Measurements from ENCODE around the gene MBNL1.

The MBNL1 gene

GRCh38 chr3:152350139-152350538, 81.4 kb downstream of the MBNL1 start:
- DNase-seq (ENCODE audit: extremely low read depth, insufficient read length): no peak
- no peak overlapping the region for H3K4me3 ChIP-seq (replicated peaks; ENCODE audit: low read depth, low read length)
- no peaks in the 10 kb centered on the region; the same call in none of the 2 replicates for H3K36me3 ChIP-seq (ENCODE audit: control insufficient read depth, insufficient read depth, low read length)
- H3K27me3 ChIP-seq (replicated peaks; ENCODE audit: control insufficient read depth, insufficient read depth, low read length): no peaks in the 10 kb centered on the region
- TF ChIP-seq CTCF (IDR thresholded peaks at IDR 0.05; ENCODE audit: insufficient read depth, low read length, poor library complexity, severe bottlenecking): no peak

GRCh38 chr3:152350776-152351175, 82.0 kb downstream of the MBNL1 start:
- Histone ChIP-seq H3K4me3 (replicated peaks; ENCODE audit: low read depth, low read length) (no peak overlapping the region), H3K27me3 (replicated peaks; ENCODE audit: control insufficient read depth, insufficient read depth, low read length) (no peaks in the 10 kb centered on the region), H3K36me3 (ENCODE audit: control insufficient read depth, insufficient read depth, low read length) (no peaks in the 10 kb centered on the region; the same call in none of the 2 replicates)
- no peak for TF ChIP-seq CTCF (IDR thresholded peaks at IDR 0.05; ENCODE audit: insufficient read depth, low read length, poor library complexity, severe bottlenecking)
- no peak for DNase-seq (ENCODE audit: extremely low read depth, insufficient read length)

- H3K4me3 ChIP-seq (replicated peaks; ENCODE audit: low read depth, low read length): no peak overlapping the region
- DNase-seq (ENCODE audit: extremely low read depth, insufficient read length): no peak
- no peaks in the 10 kb centered on the region; the same call in none of the 2 replicates for H3K36me3 ChIP-seq (ENCODE audit: control insufficient read depth, insufficient read depth, low read length)
- no peaks in the 10 kb centered on the region for H3K27me3 ChIP-seq (replicated peaks; ENCODE audit: control insufficient read depth, insufficient read depth, low read length)
- TF ChIP-seq CTCF (IDR thresholded peaks at IDR 0.05; ENCODE audit: insufficient read depth, low read length, poor library complexity, severe bottlenecking): no peak
Observed at GRCh38 chr3:152352554-152352953, 83.8 kb downstream of the MBNL1 start.

DNA sequence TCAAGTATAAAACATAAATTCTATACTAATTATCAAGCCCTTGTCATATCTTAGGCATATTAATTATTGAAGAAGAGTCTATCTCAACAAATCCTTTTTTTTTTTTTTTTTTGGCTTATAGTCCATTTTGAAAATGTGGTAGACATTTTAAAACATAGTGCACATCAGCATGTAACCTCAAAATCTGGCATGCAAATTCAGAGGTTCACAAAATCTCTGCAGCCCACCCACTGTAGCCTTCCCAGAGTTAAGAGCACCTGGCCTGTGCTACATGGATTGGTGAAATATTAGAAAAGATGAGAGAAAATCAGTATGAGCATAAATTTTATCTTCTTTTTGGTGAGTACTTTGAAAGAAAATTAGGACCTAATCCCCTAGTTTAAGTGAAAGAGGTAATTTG, 84.8 kb downstream of the MBNL1 start:
- no peak for DNase-seq (ENCODE audit: extremely low read depth, insufficient read length)
- Histone ChIP-seq H3K27me3 (replicated peaks; ENCODE audit: control insufficient read depth, insufficient read depth, low read length) (no peaks in the 10 kb centered on the region), H3K36me3 (ENCODE audit: control insufficient read depth, insufficient read depth, low read length) (no peaks in the 10 kb centered on the region; the same call in none of the 2 replicates), H3K4me3 (replicated peaks; ENCODE audit: low read depth, low read length) (no peak overlapping the region)
- TF ChIP-seq CTCF (IDR thresholded peaks at IDR 0.05; ENCODE audit: insufficient read depth, low read length, poor library complexity, severe bottlenecking): no peak

GRCh38 chr3:152355744-152356665, 87.3 kb downstream of the MBNL1 start:
- H3K27me3 ChIP-seq (replicated peaks; ENCODE audit: control insufficient read depth, insufficient read depth, low read length): no peaks in the 10 kb centered on the region
- H3K36me3 ChIP-seq (ENCODE audit: control insufficient read depth, insufficient read depth, low read length): no peaks in the 10 kb centered on the region; the same call in 1 of the 2 replicates
- DNase-seq (ENCODE audit: extremely low read depth, insufficient read length): no peak
- H3K4me3 ChIP-seq (replicated peaks; ENCODE audit: low read depth, low read length): no peak overlapping the region
- TF ChIP-seq CTCF (IDR thresholded peaks at IDR 0.05; ENCODE audit: insufficient read depth, low read length, poor library complexity, severe bottlenecking): no peak
